Posterior cingulate gyrus (tissue), 11 donors: Measurements from ENCODE around the gene BEND3.
"Not testable (repeated sequence)": the region's sequence is repeated elsewhere in the genome, so short reads cannot be mapped to it uniquely, and the experiment has no call there.

ENCODE experiments used
- DNase-seq, 10 donors: peaks; one replicate each; pipeline versions ENCODE4 v3.0.0 to v3.0.0-alpha.2; 2020 to 2021; ENCODE audit warnings: mixed read lengths in 3 of 10
- intact Hi-C: fragments of 100-400 bp; cut with DNase I; formaldehyde crosslinking; loops from one replicate; pipeline ENCODE4 v1.15.1; 2023

BEND3 gene

GRCh38 chr6:107114926-107115694 lies at the start of gene BEND3:
Gene BEND3 (minus strand): TSS chr6:107115515. CDS start chr6:107099285, 16,230 bp downstream.
- peak in 6 of 10 donors; percentile 6 to 85 (median 48) for DNase-seq
- intact Hi-C loops = loop anchor here (1.0 to 10.0 kb wide), 3 partner anchors 87 to 380 kb away; partner anchors contain the start of genes MTRES1, PDSS2 and SOBP

GRCh38 chr6:107164299-107164698 lies 49.0 kb upstream of the BEND3 start:
- intact Hi-C loops, DNase-seq: not testable (repeated sequence)

- intact Hi-C loops = no loop called here
- no peak for DNase-seq
Measured at GRCh38 chr6:107161521-107161920, 46.2 kb upstream of the BEND3 start.

- intact Hi-C loops = no loop called here
- no peak for DNase-seq
Measured at GRCh38 chr6:107156617-107157016, 41.3 kb upstream of the BEND3 start.

GRCh38 chr6:107154801-107155160 lies 39.5 kb upstream of the BEND3 start:
- intact Hi-C loops = no loop called here
- DNase-seq = no peak

DNA sequence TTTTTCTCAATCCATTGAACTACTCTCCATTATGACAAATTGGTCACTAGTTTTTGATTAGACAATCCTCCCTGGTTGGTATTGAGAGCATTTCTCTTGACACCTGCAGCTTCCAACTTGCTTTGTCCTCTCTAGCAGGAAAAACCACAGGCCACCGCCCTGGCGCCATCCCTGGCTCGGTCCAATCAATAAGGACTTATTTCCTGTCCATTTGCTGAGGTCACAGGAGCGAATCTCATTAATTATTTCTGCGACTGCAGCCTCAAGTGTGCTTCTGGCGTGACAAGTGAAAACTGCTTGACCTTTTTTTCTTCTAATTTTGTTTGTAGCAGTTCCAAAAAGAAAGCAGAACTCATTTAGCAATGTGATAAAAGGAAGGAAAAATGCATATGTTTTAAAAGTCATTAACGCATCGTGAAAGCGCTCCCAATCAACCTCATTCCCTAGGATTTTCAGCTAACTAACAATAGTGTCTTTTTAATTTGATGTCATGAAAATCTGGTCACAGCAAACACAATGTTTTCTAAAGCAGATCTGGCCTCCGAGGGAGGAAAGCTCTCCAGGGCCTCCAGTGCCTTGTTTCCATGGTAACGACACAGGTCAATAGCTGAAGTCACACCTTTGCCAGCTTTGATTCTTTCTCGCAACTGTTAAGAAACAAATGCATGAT lies 39.0 kb upstream of the BEND3 start:
- intact Hi-C loops = no loop called here
- DNase-seq = peak in 1 of 10 donors; percentile 77

GRCh38 chr6:107152638-107153430 lies 37.5 kb upstream of the BEND3 start:
- peak in 1 of 10 donors; percentile 29 for DNase-seq
- intact Hi-C loops = no loop called here

GRCh38 chr6:107144666-107145065 lies 29.4 kb upstream of the BEND3 start:
- no peak for DNase-seq
- intact Hi-C loops = no loop called here

DNA sequence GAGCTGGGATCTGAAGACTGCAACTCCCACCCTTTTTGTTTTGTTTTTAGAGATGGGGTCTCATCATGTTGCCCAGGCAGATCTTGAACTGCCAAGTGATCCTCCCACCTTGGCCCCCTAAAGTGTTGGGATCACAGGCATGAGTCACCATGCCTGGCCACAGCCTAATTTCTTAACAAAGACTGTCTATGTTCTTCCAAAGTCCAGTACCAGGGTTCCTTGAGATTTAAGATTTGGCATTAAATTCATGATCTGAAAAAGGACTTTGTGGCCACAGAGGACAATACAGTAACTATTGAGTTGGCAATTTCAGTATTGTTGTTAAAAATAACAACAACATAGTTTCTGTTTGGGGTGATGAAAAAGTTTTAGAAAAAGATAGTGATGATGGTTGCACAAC lies 28.7 kb upstream of the BEND3 start:
- DNase-seq = no peak
- intact Hi-C loops = no loop called here

GRCh38 chr6:107140581-107140980 lies 25.3 kb upstream of the BEND3 start:
- no peak for DNase-seq
- intact Hi-C loops = no loop called here

DNA sequence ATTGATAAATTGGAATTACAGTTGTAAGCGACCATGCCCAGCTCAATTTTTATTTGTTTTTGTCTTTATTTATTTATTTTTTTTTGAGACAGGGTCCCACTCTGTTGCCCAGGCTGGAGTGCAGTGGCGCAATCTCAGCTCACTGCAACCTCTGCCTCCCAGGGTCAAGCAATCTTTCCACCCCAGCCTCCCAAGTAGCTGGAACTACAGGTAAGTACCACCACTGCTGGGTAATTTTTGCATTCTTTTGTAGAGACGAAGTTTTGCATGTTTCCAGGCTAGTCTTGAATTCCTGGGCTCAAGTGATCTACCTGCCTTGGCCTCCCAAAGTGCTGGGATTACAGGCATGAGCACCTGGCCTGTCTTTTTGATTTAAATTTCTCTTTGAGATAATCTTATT lies 21.0 kb upstream of the BEND3 start:
- DNase-seq, intact Hi-C loops: not testable (repeated sequence)

- DNase-seq, intact Hi-C loops: not testable (repeated sequence)
Measured at GRCh38 chr6:107135048-107135680, 19.8 kb upstream of the BEND3 start.

DNA sequence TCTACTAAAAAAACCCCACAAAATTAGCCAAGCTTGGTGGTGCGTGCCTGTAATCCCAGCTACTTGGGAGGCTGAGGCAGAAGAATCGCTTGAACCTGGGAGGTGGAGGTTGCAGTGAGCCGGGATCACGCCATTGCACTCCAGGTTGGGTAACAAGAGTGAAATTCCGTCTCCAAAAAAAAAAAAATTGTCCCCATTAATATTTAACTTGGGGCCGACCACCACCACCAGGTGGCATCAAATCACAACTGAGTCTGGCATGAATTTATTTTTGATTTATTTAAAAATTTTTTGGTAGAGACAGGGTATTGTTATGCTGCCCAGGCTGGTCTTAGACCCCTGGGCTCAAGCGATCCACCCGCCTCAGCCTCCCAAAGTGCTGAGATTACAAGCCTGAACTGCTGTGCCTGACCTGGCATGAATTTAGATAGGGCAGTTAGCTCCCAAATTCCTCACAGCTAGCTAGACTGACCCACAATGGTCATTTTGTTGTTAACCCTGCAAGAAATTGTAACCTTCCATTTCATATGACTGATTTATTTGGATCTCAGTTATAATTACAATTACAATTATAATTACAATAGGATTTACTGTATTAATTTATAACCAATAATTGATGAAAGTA lies 17.1 kb upstream of the BEND3 start:
- peak in 2 of 10 donors; percentile 16 to 17 for DNase-seq
- intact Hi-C loops = no loop called here

DNA sequence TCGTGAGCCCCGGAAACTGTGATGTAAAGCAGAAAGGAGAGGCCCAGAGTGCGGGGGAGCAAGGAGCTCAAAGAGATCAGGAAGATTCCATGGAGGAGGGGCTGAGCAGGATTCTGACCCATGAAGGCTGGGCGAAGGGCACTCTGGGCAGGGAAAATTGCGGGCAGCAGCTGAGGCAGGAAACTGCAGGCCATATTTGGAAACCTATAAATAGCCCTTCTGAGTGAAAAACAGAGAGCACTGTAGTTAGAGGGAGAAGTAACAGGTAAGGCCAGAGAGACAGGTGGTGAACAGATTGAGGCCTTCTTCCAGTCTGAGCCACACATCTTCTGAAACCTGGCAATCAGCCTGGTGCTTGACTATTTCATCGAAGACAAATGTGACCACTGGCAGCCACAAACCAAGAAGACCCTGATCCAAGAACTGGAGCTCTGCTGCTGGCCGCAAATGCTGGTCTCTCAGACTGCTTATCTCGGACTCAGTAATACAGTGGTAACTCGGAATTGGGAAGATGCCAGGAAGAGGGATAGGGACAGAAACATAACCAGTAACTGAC lies 14.1 kb upstream of the BEND3 start:
- intact Hi-C loops = no loop called here

DNA sequence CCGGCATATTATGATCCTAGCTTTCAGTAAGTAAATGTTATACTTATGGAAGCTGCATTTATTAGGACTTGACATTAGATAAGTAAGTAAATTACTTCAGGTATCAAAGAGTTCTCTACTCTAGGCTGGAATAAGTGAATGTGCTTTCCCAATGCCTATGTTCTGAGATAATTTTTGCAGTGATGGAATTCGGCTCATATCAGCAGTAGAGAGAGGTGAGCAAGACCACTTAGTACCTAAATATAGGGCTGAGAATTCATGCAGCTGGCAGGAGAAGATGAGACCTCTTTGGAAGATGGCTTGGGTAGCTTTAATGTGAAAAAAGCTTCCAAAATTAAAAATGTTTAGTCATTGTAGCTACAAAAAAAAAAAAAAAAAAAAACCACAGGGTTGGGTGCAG lies 13.3 kb upstream of the BEND3 start:
- intact Hi-C loops = no loop called here
- DNase-seq = no peak

More for the DNA sequence above, 14.1 kb upstream of the BEND3 start:
- no peak for DNase-seq

DNA sequence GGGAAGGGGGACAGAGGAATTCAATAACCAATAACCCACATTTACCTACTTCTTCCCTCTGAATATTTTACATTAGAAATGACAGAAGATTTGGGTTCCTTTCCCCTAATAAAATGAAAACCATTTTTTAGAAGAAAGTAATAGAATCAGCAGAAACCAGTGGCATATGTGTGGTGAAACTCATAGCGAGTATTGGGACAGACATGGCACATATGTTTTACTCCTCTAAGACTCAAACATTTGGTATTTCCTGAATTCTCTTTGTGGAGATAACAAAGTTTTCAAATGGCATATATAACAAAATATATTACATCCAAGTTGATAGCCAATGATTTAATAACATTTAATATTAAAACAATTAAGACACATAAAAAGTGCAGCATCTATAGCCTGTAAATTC lies 12.9 kb upstream of the BEND3 start:
- no peak for DNase-seq
- intact Hi-C loops = no loop called here

DNA sequence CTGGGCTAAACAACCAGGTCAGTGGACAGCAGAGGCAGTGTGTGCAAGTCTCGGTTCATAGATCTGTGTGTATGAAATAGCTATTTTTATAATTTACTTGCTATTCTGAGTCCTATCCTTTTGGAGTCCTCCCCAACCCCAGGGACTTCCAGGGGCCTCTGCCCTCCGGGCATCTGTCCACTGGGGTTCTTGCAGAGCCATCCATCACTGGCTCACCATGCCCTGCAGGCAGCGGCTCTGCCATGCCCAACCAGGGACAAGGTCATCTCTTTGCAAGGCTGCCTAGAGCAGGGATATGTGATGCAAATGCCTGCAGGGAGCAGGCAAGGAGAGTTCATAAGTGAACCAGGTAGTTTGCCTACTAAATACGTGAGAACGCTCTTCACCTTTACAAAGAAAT lies 10.5 kb upstream of the BEND3 start:
- intact Hi-C loops = no loop called here
- no peak for DNase-seq

GRCh38 chr6:107124934-107125348 lies 9.6 kb upstream of the BEND3 start:
- DNase-seq = no peak
- intact Hi-C loops = no loop called here

DNA sequence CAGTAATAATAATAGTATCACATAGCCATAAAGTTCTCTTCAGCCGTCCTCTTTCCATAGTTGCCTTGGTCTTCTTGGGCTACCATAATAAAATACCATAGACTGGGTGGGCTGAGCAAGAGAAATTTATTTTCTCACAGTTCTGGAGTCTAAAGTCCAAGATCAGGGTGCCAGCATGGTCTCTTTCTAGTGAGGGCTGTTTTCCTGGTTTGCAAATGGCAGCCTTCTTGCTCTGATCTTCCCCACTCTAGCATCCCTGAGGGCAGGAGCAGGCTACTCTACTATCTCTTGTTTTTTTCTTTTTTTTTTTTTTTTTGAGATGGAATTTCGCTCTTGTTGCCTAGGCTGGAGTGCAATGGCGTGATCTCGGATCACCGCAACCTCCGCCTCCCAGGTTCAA lies 8.2 kb upstream of the BEND3 start:
- DNase-seq = no peak
- intact Hi-C loops = no loop called here

- no peak for DNase-seq
- intact Hi-C loops = no loop called here
Measured at GRCh38 chr6:107122748-107123147, 7.4 kb upstream of the BEND3 start.
